NCI-H2029 (cell line): ENCODE measurements around the gene RAN.
"Not testable (repeated sequence)": the region's sequence is repeated elsewhere in the genome, so short reads cannot be mapped to it uniquely, and the experiment has no call there.

Source experiments
- DNase-seq: peaks from one replicate; lab custom pipeline; 2025; lab: John Stamatoyannopoulos, UW

Gene RAN

GRCh38 chr12:130871286-130872178, at the start of gene RAN:
Gene RAN, plus strand, starts transcription at chr12:130872066. Its CDS starts 528 bp downstream, at chr12:130872594.
- peak; percentile 91 for DNase-seq

DNA sequence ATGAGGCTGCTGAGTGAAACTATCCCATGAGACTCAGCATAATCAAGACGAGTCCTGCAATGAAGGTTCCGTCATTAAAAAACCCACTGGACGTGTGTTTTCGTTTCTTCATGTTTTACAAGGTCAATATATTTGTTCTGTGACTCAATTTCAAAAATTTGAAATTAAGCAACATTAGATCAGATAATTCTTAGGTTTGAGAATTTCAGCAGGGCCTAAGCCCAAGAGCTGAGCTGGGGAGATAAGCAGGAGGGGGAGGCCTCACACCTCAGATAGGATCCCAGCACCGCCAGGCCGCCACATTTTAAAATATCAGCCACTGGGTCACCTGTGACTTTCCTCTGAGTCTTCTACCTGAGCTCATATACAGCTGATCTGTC, 46.1 kb upstream of the RAN start:
- no peak for DNase-seq

DNA sequence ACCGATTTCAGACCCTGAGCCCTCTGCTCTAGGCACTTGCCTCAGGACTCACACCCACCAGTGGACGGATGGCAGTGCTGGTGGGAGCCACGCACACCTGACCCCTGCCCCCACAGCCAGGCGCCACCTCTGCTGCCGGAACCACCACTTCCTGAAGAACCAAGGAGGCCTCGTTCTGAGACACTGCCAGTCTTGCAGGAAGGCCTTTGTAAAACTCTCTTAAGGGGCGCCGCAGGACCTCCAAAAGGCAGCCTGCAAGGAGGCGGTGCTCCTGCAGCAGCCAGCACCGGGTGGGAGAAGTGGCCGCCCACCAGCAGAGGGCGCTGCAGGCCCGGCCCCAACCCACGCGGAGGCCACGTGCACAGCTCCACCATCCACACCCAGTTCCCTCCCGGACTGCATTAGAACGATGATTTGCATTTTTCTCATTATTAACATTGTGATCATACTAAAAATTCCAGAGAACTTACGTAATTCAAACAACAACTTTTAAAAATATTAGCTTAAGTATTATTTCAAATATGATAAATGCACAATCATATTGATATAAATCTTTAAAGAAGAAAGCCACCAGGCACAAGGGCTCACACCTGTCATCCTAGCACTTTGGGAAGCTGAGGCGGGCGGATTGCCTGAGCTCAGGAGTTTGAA, 45.6 kb upstream of the RAN start:
- DNase-seq: no peak

- DNase-seq: no peak
Observed at GRCh38 chr12:130827432-130827831, 44.4 kb upstream of the RAN start.

DNA sequence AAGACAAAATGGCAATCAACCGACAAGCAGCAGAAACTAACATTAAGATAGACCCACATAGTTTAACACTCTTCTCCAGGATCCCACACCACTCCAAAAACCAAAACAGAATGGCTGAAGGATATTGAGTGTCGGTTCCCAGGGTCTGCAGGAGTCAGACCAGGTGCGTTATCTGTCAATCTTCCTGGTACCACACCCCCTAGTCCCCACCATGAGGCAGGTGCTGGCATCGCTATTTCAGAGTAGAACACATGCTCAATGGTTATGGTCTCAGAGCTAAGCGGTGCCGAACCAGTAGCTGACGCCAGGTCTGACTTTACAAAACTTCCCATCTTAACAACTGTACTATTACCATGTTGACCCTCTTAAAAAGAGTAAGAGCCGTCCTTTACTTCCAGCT, 43.0 kb upstream of the RAN start:
- DNase-seq: no peak

GRCh38 chr12:130829391-130830245, 42.2 kb upstream of the RAN start:
- no peak for DNase-seq

DNA sequence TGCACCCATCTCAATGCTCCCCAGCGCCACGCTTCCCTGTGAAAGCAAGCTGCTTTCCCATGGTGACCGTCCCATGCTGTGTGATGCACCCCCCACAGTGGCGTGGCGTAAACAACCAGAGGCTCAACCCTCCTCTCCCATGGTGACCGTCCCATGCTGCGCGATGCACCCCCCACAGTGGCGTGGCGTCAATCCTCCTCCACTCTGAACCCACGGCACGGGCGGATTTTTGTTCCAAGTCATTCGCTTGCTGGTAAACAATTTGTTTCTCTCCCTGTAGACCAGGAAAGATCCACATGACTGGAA, 41.7 kb upstream of the RAN start:
- no peak for DNase-seq

GRCh38 chr12:130831246-130831645, 40.6 kb upstream of the RAN start:
- no peak for DNase-seq

DNA sequence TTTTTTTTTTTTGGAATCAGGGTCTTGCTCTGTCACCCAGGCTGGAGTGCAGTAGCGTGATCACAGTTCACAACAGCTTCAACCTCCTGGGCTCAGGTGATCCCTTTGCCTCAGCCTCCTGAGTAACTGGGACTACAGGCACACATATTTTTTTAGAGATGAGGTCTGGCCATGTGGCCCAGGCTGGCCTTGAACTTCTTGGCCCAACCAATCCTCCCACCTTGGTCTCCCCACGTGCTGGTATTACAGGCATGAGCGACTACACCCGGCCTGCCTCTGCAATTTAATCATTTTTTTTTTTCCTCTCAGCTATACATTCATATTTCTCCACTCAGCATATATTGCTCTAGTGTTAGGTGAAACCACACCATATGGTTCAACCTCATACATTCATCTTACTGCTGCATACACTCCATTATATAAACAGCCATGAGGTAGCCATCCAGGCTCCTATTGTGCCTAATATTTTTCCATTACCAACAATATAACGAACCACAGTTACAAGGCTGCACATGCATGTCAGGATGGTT, 39.9 kb upstream of the RAN start:
- no peak for DNase-seq

DNA sequence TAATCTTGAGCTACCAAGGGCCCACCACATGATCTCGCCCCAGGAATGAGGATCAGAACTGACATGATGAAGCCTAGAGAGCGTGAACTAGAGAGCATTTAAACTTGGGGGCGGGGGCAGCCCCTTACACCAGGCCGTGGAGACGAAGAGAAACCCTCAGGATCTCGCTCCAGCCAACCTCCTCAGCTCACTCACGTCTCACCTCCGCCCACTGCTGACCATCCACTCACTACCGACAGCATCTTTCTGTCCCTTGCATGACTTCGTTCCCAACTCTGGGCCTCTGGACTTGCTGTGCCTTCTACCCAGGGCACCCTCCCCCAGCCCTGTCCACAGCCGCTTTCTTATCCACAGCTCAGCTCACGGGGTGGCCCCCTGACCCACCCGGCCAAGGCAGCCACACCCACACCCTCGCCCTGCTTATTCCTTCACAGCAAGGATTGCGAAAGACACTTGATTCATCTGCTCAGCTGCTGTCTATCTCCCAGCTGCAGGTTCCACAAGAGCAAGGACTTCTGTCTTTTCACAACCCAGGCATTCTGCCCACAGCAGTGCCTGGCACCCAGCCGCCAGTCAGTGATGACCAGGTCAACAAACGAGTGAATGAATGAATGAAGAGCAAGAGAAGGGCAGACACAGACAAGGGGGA, 39.2 kb upstream of the RAN start:
- peak; percentile 37 for DNase-seq

GRCh38 chr12:130835011-130835410, 36.9 kb upstream of the RAN start:
- DNase-seq: no peak

DNA sequence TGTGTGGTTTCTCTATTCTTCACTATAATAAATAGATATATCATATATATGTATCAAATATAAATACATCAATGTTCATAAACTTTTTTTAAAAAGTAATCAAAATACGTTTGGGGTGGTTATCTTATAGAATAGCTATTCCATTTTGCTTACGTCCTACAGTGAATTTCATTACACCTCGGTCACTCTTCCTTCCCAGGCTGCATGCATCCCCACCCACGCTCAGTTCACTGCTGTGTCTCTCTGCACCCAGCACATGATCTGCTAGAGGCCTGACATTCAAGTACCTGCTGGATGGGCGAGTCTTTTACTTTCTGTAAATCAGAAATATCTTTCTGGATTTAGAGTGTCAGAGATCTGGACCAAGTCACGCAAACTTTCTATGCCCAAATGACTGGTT, 36.4 kb upstream of the RAN start:
- no peak for DNase-seq

DNA sequence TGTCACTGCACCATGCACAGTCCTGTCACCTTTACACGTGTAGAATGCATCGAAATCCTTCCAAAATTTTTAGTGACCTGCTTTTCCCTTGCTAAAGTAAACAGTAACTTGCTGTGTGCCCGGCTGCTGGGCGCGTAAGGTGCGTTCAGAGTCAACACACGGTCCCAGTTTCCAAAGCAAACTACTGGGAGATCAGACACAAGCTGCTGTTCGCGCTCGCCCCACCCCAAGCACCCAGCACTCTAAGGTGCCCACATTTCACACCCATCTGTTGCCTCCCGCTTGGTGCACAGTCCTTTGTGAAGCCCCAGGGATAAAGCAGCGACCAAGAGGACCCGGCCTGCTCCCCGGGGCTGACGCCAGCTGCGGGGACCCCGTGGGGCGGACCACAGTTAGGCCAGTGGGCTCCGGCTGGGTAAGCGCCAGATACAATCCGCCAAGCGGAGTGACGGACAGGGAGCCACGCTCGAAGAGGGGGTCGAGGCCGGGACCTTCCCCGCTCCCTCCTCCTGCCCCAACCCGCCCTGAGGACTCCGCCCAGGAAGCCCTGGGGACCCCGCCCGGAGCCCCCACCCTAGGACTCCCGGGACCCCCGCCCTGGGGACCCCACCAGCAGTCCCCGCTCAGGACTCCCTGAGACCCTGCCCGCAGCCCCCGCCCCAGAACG, 33.4 kb upstream of the RAN start:
- DNase-seq: no peak

- peak; percentile 62 for DNase-seq
Observed at GRCh38 chr12:130838951-130839769, 32.7 kb upstream of the RAN start, which contains the start of gene STX2. Gene STX2, minus strand, starts transcription at chr12:130839250. Its CDS starts 151 bp downstream, at chr12:130839099.

DNA sequence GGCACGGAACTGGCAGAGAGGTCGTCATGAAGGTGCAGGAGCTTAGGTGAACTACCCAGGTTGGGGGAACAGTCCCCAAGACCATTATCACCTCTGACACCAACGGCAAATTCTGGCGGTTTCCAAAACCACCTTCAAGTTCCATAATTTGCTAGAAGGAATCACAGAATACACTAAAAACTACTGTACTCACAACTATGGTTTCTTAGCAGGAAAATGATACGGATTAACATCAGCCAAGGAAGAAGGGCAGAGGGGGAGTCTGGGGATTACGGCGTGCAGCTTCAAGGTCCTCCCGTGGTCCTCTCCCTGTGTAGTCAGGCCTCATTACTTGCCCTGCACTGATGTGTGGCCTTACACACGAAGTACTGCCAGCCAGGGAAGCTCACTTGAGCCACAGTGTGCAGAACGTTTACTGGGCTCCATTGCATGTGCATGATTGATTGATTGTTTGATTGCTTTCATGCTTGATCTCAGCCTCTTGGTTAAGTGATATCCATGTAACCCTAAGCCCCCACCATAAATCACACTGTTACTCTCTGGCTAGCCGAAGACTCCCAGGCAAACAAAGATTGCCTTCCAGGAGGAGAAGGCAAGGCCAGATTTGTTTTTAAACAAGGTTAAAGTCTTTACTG, 32.0 kb upstream of the RAN start:
- DNase-seq: no peak

GRCh38 chr12:130846369-130846768, 25.5 kb upstream of the RAN start:
- DNase-seq: no peak

- DNase-seq: no peak
Observed at GRCh38 chr12:130847112-130847511, 24.8 kb upstream of the RAN start.

DNA sequence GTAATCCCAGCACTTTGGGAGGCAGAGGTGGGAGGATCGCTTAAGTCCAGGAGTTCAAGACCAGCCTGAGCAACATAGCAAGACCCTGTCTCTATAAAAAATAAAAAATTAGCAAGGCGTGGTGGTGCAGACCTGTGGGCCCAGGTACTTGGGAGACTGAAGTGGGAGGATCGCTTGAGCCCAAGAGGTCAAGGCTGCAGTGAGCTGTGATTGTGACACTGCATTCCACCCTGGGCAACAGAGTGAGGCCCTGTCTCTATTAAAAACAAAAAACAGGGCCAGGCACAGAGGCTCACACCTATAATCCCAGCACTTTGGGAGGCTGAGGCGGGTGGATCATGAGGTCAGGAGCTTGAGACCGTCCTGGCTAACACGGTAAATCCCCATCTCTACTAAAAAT, 23.8 kb upstream of the RAN start:
- DNase-seq: not testable (repeated sequence)

GRCh38 chr12:130848785-130849305, 23.0 kb upstream of the RAN start:
- not testable (repeated sequence) for DNase-seq
